ENCODE measurements around the gene TUBGCP2. TPM values are rescaled to one million over a fixed set of nuclear protein-coding genes. Genes with fewer than 3 reads are reported as not detected.
A peak's percentile ranks its signal among the peaks of the same experiment; 100 is the strongest.

The TUBGCP2 gene
- total RNA-seq, 1 donor from 2014 or later: 55.4 TPM

DNA sequence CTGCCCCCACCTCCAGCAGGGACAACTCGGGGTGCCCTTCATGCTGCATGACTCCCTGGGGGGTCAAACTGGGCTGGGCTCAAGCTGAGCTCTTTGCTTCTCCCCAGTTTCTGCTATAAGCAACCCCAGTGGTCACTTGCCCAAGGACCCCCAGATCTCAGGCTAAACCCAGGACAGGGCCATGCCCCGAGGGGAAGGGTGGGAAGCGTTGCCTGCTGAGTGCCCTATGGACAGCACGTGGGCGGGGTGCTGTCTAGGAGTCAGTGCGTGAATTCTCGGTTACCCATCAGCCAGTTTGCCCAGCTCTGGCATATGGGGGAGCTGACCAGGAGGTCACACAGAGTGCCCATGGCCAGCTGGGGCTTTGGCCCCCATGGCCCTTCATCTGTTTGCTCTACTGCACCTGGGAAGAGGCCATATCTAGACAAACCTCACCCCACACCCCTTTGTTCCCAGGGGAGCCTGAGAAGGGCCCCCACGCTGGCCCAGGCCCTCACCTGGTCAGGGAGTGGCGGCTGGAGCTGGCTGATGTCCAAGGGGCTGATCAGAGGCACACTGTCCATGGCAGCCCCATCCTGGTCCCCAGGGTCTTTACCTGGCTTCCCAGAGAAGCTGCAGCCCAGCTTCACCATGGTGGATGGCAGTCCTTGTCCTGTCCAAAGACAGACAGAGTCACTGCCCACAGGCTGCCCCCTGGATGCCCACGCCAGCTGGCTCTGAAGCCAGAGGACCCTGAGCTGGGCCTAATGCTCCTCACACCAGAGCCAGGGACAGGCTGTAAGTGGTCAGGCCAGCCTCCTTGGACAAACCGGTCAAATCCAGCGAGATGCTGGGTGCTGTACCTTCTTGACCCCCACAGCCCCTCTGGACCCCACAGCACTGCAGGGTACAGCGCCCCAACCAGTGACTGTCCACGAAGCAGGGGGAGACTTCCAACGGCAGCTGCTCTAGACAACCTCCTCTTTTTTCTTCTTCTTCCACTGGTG is 20.0 kb upstream of the TUBGCP2 start:
- no peak for DNase-seq (ENCODE audit: low spot score)
- H3K27ac Mint-ChIP-seq: no peak overlapping the region
- H3K36me3 Mint-ChIP-seq: peaks cover 2% of the 10 kb centered on the region
- Histone ChIP-seq H3K9ac (no peak overlapping the region), H3K36me3 (no peaks in the 10 kb centered on the region), H4K20me1 (ENCODE audit: low read depth) (no peaks in the 10 kb centered on the region), H2AFZ (replicated peaks) (no peak overlapping the region), H3K79me2 (ENCODE audit: low read depth) (no peaks in the 10 kb centered on the region), H3K27me3 (peaks cover 86% of the 10 kb centered on the region), H3F3A (ENCODE audit: low read depth) (peaks cover 10% of the 10 kb centered on the region), H3K4me2 (peak overlapping the region; percentile 80), H3K4me3 (no peak overlapping the region), H3K4me1 (peaks cover 21% of the 10 kb centered on the region), H3K9me3 (ENCODE audit: low read depth) (no peaks in the 10 kb centered on the region), H3K27ac (no peak overlapping the region)
- peaks cover 19% of the 10 kb centered on the region for H3K4me1 Mint-ChIP-seq
- peaks cover 48% of the 10 kb centered on the region for H3K27me3 Mint-ChIP-seq (ENCODE audit: insufficient read depth, low read depth)
- no peak for TF ChIP-seq EZH2 (IDR thresholded peaks at IDR 0.05)
- TF ChIP-seq EZH2phosphoT487 (IDR thresholded peaks at IDR 0.05): no peak
- TF ChIP-seq, protein P1, sequence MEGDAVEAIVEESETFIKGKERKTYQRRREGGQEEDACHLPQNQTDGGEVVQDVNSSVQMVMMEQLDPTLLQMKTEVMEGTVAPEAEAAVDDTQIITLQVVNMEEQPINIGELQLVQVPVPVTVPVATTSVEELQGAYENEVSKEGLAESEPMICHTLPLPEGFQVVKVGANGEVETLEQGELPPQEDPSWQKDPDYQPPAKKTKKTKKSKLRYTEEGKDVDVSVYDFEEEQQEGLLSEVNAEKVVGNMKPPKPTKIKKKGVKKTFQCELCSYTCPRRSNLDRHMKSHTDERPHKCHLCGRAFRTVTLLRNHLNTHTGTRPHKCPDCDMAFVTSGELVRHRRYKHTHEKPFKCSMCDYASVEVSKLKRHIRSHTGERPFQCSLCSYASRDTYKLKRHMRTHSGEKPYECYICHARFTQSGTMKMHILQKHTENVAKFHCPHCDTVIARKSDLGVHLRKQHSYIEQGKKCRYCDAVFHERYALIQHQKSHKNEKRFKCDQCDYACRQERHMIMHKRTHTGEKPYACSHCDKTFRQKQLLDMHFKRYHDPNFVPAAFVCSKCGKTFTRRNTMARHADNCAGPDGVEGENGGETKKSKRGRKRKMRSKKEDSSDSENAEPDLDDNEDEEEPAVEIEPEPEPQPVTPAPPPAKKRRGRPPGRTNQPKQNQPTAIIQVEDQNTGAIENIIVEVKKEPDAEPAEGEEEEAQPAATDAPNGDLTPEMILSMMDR (IDR thresholded peaks at IDR 0.05): no peak
- no peak overlapping the region for H3K4me3 Mint-ChIP-seq
- H3K9me3 Mint-ChIP-seq: peaks cover 24% of the 10 kb centered on the region

DNA sequence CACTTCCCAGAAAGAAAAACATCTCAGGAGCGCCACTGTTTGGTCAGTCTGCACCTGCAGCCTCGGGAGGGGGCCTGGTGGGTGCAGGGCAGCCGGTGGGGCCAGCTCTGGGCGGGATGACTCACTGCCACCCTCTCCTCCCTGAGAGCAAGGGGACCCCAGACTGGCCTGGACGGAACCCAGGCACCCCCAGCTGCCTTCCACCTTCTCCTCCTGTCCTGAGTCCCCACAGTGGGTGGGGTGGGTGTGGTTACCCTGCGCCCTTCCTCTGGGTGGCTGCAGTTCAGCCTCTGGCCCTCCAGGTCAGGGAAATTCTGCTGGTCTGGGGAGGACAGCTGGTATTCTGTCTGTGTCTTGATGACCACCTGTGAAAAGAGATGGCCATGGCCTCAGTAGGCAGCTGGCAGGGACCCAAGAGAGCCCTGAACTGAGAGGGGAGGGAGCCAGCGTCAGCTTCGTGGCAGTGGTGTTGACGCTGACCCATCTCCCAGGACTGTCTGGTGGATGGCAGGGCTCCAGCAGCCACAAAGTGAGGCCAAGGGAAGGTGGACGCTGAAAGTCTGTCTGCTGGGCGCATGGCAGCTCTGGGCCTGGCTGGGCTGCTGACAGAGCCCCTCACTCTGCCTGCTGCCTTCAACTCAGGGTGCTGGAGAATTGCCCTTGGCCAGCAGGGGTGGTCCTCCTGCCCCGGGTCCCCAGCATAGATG is 19.1 kb upstream of the TUBGCP2 start:
- Histone ChIP-seq H3K36me3 (no peaks in the 10 kb centered on the region), H3K4me2 (no peak overlapping the region), H2AFZ (replicated peaks) (no peak overlapping the region), H3K27ac (no peak overlapping the region), H3K9me3 (ENCODE audit: low read depth) (no peaks in the 10 kb centered on the region), H3K4me3 (no peak overlapping the region), H3F3A (ENCODE audit: low read depth) (peaks cover 15% of the 10 kb centered on the region), H3K4me1 (peaks cover 21% of the 10 kb centered on the region), H3K27me3 (peaks cover 78% of the 10 kb centered on the region), H3K79me2 (ENCODE audit: low read depth) (no peaks in the 10 kb centered on the region), H3K9ac (no peak overlapping the region), H4K20me1 (ENCODE audit: low read depth) (no peaks in the 10 kb centered on the region)
- Mint-ChIP-seq H3K4me3 (no peak overlapping the region), H3K4me1 (peaks cover 19% of the 10 kb centered on the region), H3K27me3 (ENCODE audit: insufficient read depth, low read depth) (peaks cover 42% of the 10 kb centered on the region), H3K27ac (no peak overlapping the region), H3K36me3 (no peaks in the 10 kb centered on the region), H3K9me3 (peaks cover 20% of the 10 kb centered on the region)
- TF ChIP-seq EZH2 (IDR thresholded peaks at IDR 0.05) (no peak), EZH2phosphoT487 (IDR thresholded peaks at IDR 0.05) (no peak)
- TF ChIP-seq, protein P1 (IDR thresholded peaks at IDR 0.05): no peak
- no peak for DNase-seq (ENCODE audit: low spot score)

DNA sequence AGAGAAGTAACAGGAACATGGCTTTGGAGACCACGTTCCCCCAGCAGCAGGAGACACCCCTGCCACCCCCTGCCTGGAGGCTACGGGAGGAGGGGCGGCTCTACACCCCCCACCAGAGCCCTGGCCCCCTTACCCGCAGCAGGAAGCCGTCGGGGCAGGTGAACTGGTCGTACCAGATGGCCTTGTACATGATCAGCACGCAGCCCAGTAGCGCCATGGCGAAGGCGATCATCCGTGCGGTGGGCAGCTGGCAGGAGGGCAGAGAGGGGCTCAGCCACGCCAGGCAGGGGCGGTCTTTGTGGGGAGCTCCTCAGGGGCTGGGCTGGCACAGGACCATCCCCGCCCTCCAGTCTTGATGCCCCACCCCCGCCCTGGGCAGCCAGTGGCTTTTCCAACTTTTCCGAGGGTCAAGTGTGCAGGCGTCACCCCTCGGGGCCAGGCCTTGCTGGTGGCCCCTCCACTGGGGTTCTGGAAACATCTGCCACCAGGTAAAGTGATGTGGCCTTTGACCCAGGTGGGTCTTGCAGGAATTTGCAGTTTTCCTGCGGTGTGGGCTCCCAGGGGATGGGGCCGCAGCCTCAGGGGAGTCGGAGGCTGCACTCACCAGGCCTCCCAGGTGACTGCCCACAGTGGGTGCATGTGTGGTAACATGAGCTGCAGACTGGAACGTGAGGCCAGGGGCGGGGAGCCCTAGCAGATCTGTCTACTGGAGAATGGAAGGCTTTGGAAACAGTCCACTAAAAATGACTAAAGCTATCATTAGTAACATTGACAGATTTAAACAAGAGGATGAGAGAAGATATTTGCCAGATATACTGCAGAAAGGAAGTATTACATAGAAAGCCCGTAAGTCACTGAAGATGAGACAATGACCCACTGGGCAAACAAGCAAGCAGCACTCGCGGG is 18.3 kb upstream of the TUBGCP2 start:
- no peaks in the 10 kb centered on the region for H4K20me1 ChIP-seq (ENCODE audit: low read depth)
- no peaks in the 10 kb centered on the region for H3K36me3 Mint-ChIP-seq
- TF ChIP-seq, protein P1 (IDR thresholded peaks at IDR 0.05): no peak
- TF ChIP-seq EZH2phosphoT487 (IDR thresholded peaks at IDR 0.05): no peak
- TF ChIP-seq EZH2 (IDR thresholded peaks at IDR 0.05): no peak
- no peak overlapping the region for H3K9ac ChIP-seq
- no peaks in the 10 kb centered on the region for H3K79me2 ChIP-seq (ENCODE audit: low read depth)
- no peaks in the 10 kb centered on the region for H3K9me3 ChIP-seq (ENCODE audit: low read depth)
- peaks cover 15% of the 10 kb centered on the region for H3F3A ChIP-seq (ENCODE audit: low read depth)
- H3K4me1 ChIP-seq: peaks cover 21% of the 10 kb centered on the region
- no peaks in the 10 kb centered on the region for H3K36me3 ChIP-seq
- peaks cover 19% of the 10 kb centered on the region for H3K4me1 Mint-ChIP-seq
- no peak for DNase-seq (ENCODE audit: low spot score)
- H3K4me3 ChIP-seq: no peak overlapping the region
- no peak overlapping the region for H3K4me2 ChIP-seq
- no peak overlapping the region for H3K27ac ChIP-seq
- H2AFZ ChIP-seq (replicated peaks): no peak overlapping the region
- H3K4me3 Mint-ChIP-seq: peak overlapping the region; percentile 71
- peaks cover 11% of the 10 kb centered on the region for H3K9me3 Mint-ChIP-seq
- H3K27me3 ChIP-seq: peaks cover 70% of the 10 kb centered on the region
- peaks cover 34% of the 10 kb centered on the region for H3K27me3 Mint-ChIP-seq (ENCODE audit: insufficient read depth, low read depth)
- H3K27ac Mint-ChIP-seq: no peak overlapping the region

Measured in neural progenitor cell (in vitro differentiated cells).